ENCODE measurements around the gene TFB1M. TPM values are rescaled to one million over a fixed set of nuclear protein-coding genes. Genes with fewer than 3 reads are reported as not detected.

TFB1M gene
- total and polyA plus RNA-seq, 4 donors, result 9.7 to 27.9 (median 19.0) TPM

DNA sequence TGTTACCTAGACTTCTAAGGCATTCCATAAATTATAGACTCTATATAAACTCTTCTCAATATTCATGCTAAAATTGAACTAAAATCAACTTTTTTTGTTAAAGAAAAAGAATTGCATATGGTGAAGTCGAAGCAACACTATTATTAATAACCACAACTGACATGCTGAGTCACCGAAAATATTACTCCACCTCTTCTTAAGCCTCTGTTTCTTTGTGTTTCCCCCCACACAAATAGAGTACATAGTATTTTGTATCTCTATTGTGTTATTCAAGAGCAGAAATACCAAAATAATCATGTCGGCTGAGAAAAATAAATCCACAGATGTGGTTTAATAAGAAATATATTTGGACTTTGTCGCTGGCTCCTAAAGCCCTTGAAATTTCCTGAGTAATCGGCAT is 23.8 kb downstream of the TFB1M start:
- peaks cover 3 to 23% (median 6%) of the 10 kb centered on the region in 4 donors for H3K36me3 ChIP-seq (ENCODE audit: control insufficient read depth in 4 of 4, insufficient read depth in 4 of 4, low read length in 4 of 4)
- no peak for DNase-seq
- 91 to 94% methylated on average over 5 of the region's 5 CpGs for WGBS, 2 donors
- H3K4me1 ChIP-seq (ENCODE audit: control insufficient read depth in 5 of 5, insufficient read depth in 5 of 5, low read length in 5 of 5), result peaks cover 0 to 2% (median 0%) of the 10 kb centered on the region in 5 donors
- no peak overlapping the region for H3K9ac ChIP-seq (ENCODE audit: insufficient read depth in 1 of 2, low read length in 2 of 2)
- ATAC-seq (ENCODE audit: insufficient read depth, low FRiP score), result no peak
- H3K9me3 ChIP-seq (ENCODE audit: control insufficient read depth in 4 of 4, insufficient read depth in 3 of 4, low read length in 3 of 4), result no peaks in the 10 kb centered on the region
- H3K27me3 ChIP-seq (ENCODE audit: control insufficient read depth in 3 of 3, insufficient read depth in 3 of 3, low read length in 2 of 3), result no peaks in the 10 kb centered on the region
- H3K4me3 ChIP-seq, result no peak overlapping the region
- TF ChIP-seq, protein P1, sequence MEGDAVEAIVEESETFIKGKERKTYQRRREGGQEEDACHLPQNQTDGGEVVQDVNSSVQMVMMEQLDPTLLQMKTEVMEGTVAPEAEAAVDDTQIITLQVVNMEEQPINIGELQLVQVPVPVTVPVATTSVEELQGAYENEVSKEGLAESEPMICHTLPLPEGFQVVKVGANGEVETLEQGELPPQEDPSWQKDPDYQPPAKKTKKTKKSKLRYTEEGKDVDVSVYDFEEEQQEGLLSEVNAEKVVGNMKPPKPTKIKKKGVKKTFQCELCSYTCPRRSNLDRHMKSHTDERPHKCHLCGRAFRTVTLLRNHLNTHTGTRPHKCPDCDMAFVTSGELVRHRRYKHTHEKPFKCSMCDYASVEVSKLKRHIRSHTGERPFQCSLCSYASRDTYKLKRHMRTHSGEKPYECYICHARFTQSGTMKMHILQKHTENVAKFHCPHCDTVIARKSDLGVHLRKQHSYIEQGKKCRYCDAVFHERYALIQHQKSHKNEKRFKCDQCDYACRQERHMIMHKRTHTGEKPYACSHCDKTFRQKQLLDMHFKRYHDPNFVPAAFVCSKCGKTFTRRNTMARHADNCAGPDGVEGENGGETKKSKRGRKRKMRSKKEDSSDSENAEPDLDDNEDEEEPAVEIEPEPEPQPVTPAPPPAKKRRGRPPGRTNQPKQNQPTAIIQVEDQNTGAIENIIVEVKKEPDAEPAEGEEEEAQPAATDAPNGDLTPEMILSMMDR (IDR thresholded peaks at IDR 0.05; ENCODE audit: control extremely low read depth, extremely low read depth), result no peak
- no peak overlapping the region for H3K27ac ChIP-seq (ENCODE audit: low read depth in 1 of 2, low read length in 1 of 2)

GRCh38 chr6:155287762-155288161 is 26.5 kb downstream of the TFB1M start:
- DNase-seq (no peak), ATAC-seq (ENCODE audit: insufficient read depth, low FRiP score) (no peak)
- Histone ChIP-seq H3K4me1 (ENCODE audit: control insufficient read depth in 5 of 5, insufficient read depth in 5 of 5, low read length in 5 of 5) (peaks cover 0 to 4% (median 0%) of the 10 kb centered on the region in 5 donors), H3K36me3 (ENCODE audit: control insufficient read depth in 4 of 4, insufficient read depth in 4 of 4, low read length in 4 of 4) (peaks cover 5 to 19% (median 9%) of the 10 kb centered on the region in 4 donors), H3K27me3 (ENCODE audit: control insufficient read depth in 3 of 3, insufficient read depth in 3 of 3, low read length in 2 of 3) (no peaks in the 10 kb centered on the region), H3K9me3 (ENCODE audit: control insufficient read depth in 4 of 4, insufficient read depth in 3 of 4, low read length in 3 of 4) (no peaks in the 10 kb centered on the region), H3K27ac (ENCODE audit: low read depth in 1 of 2, low read length in 1 of 2) (peak overlapping the region in 1 of 2 donors; percentile 53), H3K9ac (ENCODE audit: insufficient read depth in 1 of 2, low read length in 2 of 2) (no peak overlapping the region), H3K4me3 (no peak overlapping the region)
- WGBS, 2 donors, result 93% methylated on average over 2 of the region's 2 CpGs
- TF ChIP-seq, protein P1 (IDR thresholded peaks at IDR 0.05; ENCODE audit: control extremely low read depth, extremely low read depth), result no peak

- Histone ChIP-seq H3K9ac (ENCODE audit: insufficient read depth in 1 of 2, low read length in 2 of 2) (no peak overlapping the region), H3K4me1 (ENCODE audit: control insufficient read depth in 5 of 5, insufficient read depth in 5 of 5, low read length in 5 of 5) (peaks cover 0 to 4% (median 1%) of the 10 kb centered on the region in 5 donors), H3K9me3 (ENCODE audit: control insufficient read depth in 4 of 4, insufficient read depth in 3 of 4, low read length in 3 of 4) (no peaks in the 10 kb centered on the region), H3K36me3 (ENCODE audit: control insufficient read depth in 4 of 4, insufficient read depth in 4 of 4, low read length in 4 of 4) (peaks cover 5 to 10% (median 7%) of the 10 kb centered on the region in 4 donors), H3K27ac (ENCODE audit: low read depth in 1 of 2, low read length in 1 of 2) (no peak overlapping the region), H3K27me3 (ENCODE audit: control insufficient read depth in 3 of 3, insufficient read depth in 3 of 3, low read length in 2 of 3) (no peaks in the 10 kb centered on the region), H3K4me3 (no peak overlapping the region)
- DNase-seq (no peak), ATAC-seq (ENCODE audit: insufficient read depth, low FRiP score) (no peak)
- TF ChIP-seq, protein P1 (IDR thresholded peaks at IDR 0.05; ENCODE audit: control extremely low read depth, extremely low read depth), result no peak
- 89 to 92% methylated on average over 4 of the region's 4 CpGs for WGBS, 2 donors
Measured at GRCh38 chr6:155284775-155285174, 29.5 kb downstream of the TFB1M start.

Data from lung (tissue), 12 donors.